ENCODE results near the gene KIF1C.

KIF1C gene

DNA sequence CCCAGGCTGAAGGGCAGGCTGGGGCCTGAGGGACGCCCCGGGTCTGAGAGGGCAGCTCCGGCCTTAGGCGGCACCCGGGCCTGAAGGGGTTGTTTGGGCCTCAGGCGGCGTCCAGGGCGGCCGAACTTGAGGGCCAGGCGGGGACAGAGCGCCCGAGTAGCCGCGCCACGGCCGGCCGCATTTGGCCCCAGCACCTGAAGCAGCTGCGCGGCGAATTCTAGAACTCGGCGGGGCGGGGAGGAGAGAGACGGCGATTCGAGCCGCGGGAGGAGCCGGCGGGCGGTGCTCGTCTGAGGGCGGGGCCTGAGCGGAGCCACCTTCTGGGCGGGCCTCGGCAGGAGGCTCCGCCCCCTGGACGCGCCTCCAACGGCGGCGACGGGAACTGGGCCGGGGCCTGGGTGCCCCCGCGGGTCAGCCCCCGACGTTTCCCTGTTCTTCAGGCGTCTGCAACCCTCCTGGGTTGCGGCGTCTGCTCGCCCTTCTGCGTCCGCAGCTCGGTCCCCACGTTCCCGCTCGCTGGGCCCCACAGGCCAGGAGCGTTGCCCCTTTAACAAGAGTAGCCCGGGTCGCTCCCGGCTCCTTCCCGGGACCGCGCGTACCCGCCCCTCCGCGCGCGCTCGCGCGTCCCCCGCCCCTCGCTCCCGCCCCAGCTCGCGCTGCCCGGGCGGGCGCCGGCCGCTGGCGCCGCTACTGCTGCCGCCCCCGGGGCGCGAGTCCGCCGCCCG lies at the start of gene KIF1C, which contains the start of gene INCA1:
KIF1C (plus strand) TSS at position 649 of the 725 bp plus-strand sequence. CDS start 2,297 bp downstream, outside the sequence.
INCA1 (minus strand) TSS at position 221 of the 725 bp plus-strand sequence. CDS start 3,085 bp downstream, outside the sequence.
- H3K4me3 ChIP-seq (ENCODE audit: low read length): peak within 1 kb of the TSS; percentile 96
- TF ChIP-seq, protein P1, sequence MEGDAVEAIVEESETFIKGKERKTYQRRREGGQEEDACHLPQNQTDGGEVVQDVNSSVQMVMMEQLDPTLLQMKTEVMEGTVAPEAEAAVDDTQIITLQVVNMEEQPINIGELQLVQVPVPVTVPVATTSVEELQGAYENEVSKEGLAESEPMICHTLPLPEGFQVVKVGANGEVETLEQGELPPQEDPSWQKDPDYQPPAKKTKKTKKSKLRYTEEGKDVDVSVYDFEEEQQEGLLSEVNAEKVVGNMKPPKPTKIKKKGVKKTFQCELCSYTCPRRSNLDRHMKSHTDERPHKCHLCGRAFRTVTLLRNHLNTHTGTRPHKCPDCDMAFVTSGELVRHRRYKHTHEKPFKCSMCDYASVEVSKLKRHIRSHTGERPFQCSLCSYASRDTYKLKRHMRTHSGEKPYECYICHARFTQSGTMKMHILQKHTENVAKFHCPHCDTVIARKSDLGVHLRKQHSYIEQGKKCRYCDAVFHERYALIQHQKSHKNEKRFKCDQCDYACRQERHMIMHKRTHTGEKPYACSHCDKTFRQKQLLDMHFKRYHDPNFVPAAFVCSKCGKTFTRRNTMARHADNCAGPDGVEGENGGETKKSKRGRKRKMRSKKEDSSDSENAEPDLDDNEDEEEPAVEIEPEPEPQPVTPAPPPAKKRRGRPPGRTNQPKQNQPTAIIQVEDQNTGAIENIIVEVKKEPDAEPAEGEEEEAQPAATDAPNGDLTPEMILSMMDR (conservative IDR thresholded peaks at IDR 0.05; ENCODE audit: low read depth, low read length): no peak
- DNase-seq (ENCODE audit: low read depth): peak; percentile 47

DNA sequence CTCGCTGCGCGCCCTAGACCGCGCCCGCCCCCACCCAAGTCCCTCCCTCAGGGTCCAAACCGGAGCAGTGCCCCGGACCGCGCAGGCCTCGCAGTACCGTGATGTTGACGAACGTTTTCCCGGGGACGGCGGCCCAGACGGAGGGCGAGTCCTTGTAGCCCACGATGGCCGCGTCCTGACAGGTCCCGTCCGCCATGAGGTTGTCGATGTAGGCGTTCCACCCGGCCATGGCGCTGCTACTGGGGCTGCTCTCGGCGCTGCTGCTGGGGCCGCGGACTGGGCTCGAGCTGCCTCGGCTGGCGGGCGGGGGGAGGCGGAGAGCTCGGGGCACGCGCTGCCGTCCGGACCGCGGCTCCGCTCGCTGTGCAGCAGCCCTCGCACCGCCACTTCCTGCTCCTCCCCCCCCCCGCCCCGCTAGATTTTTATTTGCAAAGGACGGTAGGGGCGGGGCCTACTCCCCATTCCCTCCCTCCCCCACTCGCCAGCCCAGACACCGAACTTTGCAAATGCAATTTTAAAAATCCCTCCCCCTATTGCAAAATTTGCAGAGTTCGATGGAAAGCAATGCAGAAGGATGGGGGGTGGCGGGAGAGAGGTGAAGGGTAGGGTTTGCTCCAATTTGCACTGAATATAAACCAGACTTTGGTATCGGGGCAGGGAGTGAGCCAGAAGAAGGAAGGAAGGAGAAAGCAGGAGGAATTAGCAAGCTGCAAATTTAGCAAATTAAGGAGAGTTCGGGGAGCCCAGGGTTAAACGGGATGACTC lies 49.4 kb upstream of the KIF1C start, which contains the start of gene PFN1:
PFN1 (minus strand) TSS at position 365 of the 765 bp plus-strand sequence; CDS start at position 229, 136 bp downstream.
- TF ChIP-seq, protein P1 (conservative IDR thresholded peaks at IDR 0.05; ENCODE audit: low read depth, low read length): no peak
- peak; percentile 63 for DNase-seq (ENCODE audit: low read depth)
- peak within 1 kb of the TSS; percentile 93 for H3K4me3 ChIP-seq (ENCODE audit: low read length)

DNA sequence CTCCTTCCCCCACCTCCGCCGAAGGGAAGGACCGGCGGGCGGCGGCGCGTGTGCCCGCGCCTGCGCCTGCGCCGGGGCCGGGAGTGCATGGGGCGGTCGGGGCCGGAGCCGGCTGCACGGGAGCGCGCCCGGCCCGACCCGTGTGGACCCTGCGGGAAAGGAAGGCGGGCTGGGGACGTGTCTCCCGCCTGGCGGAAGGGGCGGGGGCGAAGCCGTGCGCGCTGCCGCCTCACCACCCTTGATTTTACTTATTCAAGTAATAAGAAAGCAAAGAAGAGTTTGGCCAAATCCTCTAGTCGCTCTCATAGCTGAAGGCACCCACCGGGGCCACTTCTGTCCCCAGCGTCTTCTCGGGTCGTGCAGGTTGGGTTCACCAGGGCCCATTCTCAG lies 48.8 kb upstream of the KIF1C start:
- peak overlapping the region; percentile 93 for H3K4me3 ChIP-seq (ENCODE audit: low read length)
- TF ChIP-seq, protein P1 (conservative IDR thresholded peaks at IDR 0.05; ENCODE audit: low read depth, low read length): no peak
- DNase-seq (ENCODE audit: low read depth): no peak

DNA sequence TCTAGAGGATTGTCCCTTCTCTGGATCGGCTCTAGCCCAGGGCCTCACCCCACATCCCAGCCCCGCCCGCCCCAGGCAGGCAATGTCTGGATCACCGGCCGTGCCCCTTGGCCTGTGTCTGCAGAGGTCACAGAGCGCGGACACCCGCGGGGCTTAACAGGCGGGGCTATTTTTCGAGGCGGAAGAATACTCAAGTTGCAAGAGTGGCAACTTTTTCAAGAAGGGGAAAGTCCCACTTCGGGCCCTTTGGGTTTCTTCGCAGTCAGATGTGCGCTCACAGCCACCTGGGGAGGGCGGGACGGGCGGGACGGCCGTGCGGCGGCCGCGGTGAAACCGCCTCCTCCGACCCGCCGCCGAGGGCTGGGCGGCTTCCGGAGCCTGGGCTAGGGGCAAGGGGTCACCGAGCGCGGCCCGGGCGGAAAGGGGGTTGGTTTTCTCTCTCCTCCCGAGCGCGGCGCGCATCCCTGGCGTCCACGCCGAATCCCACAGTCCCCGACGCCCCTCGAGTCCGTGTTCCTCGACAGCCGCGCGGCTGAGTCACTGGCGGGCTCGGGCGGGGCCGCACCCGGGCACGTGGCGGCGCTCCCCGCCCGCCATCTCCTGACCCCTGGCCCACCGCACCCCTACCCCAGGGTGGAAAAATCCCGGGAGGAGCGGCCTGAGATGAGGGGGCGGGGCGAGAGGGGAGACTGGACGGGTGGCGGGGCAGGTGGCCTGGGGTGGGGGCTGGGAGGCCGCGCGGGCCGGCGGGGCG lies 48.3 kb upstream of the KIF1C start:
- DNase-seq (ENCODE audit: low read depth): no peak
- TF ChIP-seq, protein P1 (conservative IDR thresholded peaks at IDR 0.05; ENCODE audit: low read depth, low read length): no peak
- H3K4me3 ChIP-seq (ENCODE audit: low read length): peak overlapping the region; percentile 60

DNA sequence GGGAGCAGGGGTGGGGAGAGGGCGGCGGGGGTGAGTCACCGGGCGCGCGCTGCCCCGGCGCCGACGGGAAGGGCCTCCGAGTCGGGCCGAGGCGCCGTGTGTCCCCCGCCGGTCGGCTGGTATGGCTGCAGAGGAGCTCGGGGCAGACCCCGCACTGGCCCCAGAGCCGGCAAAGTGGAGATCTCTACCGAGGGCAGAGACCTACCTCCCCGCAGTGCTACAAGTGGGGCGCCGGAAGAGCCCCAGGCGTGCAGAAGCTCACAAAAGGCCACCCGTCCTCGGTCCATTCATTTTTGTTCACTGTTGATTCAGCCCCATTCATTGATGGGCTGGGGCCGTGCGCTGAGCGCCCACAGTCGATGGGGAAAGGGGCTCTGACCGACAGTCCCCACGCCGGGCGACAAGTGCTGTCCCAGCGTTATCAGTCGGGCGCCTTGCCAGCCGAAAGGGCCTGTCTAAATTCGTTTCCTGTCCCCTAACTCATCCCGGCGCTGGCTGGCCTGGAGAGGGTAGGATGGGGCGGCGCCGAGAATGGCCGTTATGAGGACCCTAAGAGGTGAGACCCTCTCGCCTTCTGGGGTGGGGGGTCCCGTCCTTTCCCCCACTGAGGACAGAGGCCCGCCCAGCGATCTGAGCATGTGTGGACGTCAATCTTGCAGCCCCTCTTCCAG lies 47.5 kb upstream of the KIF1C start:
- DNase-seq (ENCODE audit: low read depth): no peak
- H3K4me3 ChIP-seq (ENCODE audit: low read length): peak overlapping the region; percentile 45
- TF ChIP-seq, protein P1 (conservative IDR thresholded peaks at IDR 0.05; ENCODE audit: low read depth, low read length): no peak

DNA sequence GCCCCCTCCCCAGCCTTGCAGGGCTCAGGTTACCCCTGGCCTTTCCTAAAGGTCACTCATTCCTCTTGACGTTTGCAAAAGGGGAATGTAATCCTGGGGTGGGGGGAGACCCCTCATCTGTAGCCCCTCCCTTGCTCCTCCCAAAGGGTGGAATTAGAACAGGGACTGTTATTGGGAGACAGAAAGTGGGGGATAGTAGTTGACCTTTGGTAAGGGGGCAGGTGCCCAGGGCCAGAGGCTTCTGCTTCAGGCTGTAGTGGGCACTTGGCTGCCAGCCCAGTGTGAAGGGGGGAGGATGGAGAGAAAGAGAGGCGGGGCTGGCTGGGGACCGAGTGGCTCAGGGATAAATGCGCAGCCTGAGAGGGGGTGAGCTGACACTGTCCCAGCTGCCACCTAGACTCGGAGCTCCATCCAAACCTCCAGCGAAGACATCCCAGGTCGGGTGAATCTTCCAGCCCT lies 47.0 kb upstream of the KIF1C start, which contains the start of gene ENO3:
ENO3 (plus strand) TSS at position 374 of the 459 bp plus-strand sequence. CDS start 711 bp downstream, outside the sequence.
- DNase-seq (ENCODE audit: low read depth): no peak
- TF ChIP-seq, protein P1 (conservative IDR thresholded peaks at IDR 0.05; ENCODE audit: low read depth, low read length): no peak
- H3K4me3 ChIP-seq (ENCODE audit: low read length): peak within 1 kb of the TSS; percentile 45
